COLO829 (cell line): ENCODE measurements around the gene ARFIP1.

Experiments
- DNase-seq: peaks from one replicate; pipeline ENCODE4 v3.0.0; 2012; ENCODE audit warnings: low spot score

The ARFIP1 gene

GRCh38 chr4:152961773-152962115 is 182.0 kb downstream of the ARFIP1 start:
- DNase-seq: no peak
